ENCODE data around the gene KCTD1. TPM values are rescaled to one million over a fixed set of nuclear protein-coding genes. Genes with fewer than 3 reads are reported as not detected.

KCTD1 gene
- polyA plus RNA-seq, 1 donor from 2014 or later: 32.0 TPM

GRCh38 chr18:26546875-26547645, 1.3 kb downstream of the KCTD1 start:
- TF ChIP-seq SMC3 (conservative IDR thresholded peaks at IDR 0.05; ENCODE audit: poor library complexity): no peak
- no peak for TF ChIP-seq EP300 (conservative IDR thresholded peaks at IDR 0.05; ENCODE audit: poor library complexity, severe bottlenecking)
- no peak for TF ChIP-seq RAD21 (conservative IDR thresholded peaks at IDR 0.05)
- no peak for TF ChIP-seq POLR2AphosphoS5 (IDR thresholded peaks at IDR 0.05)
- TF ChIP-seq TAF1 (IDR thresholded peaks at IDR 0.05; ENCODE audit: low read depth): no peak
- no peaks in the 10 kb centered on the region for H3K36me3 ChIP-seq (ENCODE audit: insufficient read depth, low read length)
- H4K20me1 ChIP-seq (ENCODE audit: insufficient read depth): no peaks in the 10 kb centered on the region
- peak overlapping the region; percentile 59 for H3K4me2 ChIP-seq (ENCODE audit: low read length)
- no peaks in the 10 kb centered on the region for H3K9me3 ChIP-seq (ENCODE audit: low read length)
- peak overlapping the region; percentile 69 for H3K27ac ChIP-seq (ENCODE audit: low read length)
- H3K9me2 ChIP-seq (ENCODE audit: insufficient read depth, low read length): no peaks in the 10 kb centered on the region
- H3K79me2 ChIP-seq (replicated peaks; ENCODE audit: insufficient read depth, low read length): peaks cover 43% of the 10 kb centered on the region
- H3K9ac ChIP-seq (ENCODE audit: low read length): peak overlapping the region; percentile 82
- peak overlapping the region; percentile 92 for H3K4me3 ChIP-seq (ENCODE audit: low read length)
- peak overlapping the region; percentile 49 for H2AFZ ChIP-seq (ENCODE audit: low read depth, low read length)
- no peaks in the 10 kb centered on the region for H3F3A ChIP-seq (ENCODE audit: insufficient read depth, low read length, poor library complexity, severe bottlenecking)
- peaks cover 30% of the 10 kb centered on the region for H3K27me3 ChIP-seq (ENCODE audit: insufficient read depth, low read depth, low read length)

GRCh38 chr18:26546170-26546874, 2.0 kb downstream of the KCTD1 start:
- no peaks in the 10 kb centered on the region for H3K9me2 ChIP-seq (ENCODE audit: insufficient read depth, low read length)
- H2AFZ ChIP-seq (ENCODE audit: low read depth, low read length): no peak overlapping the region
- TF ChIP-seq, protein P1, sequence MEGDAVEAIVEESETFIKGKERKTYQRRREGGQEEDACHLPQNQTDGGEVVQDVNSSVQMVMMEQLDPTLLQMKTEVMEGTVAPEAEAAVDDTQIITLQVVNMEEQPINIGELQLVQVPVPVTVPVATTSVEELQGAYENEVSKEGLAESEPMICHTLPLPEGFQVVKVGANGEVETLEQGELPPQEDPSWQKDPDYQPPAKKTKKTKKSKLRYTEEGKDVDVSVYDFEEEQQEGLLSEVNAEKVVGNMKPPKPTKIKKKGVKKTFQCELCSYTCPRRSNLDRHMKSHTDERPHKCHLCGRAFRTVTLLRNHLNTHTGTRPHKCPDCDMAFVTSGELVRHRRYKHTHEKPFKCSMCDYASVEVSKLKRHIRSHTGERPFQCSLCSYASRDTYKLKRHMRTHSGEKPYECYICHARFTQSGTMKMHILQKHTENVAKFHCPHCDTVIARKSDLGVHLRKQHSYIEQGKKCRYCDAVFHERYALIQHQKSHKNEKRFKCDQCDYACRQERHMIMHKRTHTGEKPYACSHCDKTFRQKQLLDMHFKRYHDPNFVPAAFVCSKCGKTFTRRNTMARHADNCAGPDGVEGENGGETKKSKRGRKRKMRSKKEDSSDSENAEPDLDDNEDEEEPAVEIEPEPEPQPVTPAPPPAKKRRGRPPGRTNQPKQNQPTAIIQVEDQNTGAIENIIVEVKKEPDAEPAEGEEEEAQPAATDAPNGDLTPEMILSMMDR (IDR thresholded peaks at IDR 0.05; ENCODE audit: poor library complexity, severe bottlenecking): no peak
- no peak for TF ChIP-seq POLR2AphosphoS5 (IDR thresholded peaks at IDR 0.05)
- no peak for TF ChIP-seq TAF1 (IDR thresholded peaks at IDR 0.05; ENCODE audit: low read depth)
- no peak for TF ChIP-seq SMC3 (conservative IDR thresholded peaks at IDR 0.05; ENCODE audit: poor library complexity)
- no peak for TF ChIP-seq RAD21 (conservative IDR thresholded peaks at IDR 0.05)
- no peak for TF ChIP-seq EP300 (conservative IDR thresholded peaks at IDR 0.05; ENCODE audit: poor library complexity, severe bottlenecking)
- no peak for TF ChIP-seq REST (IDR thresholded peaks at IDR 0.05; ENCODE audit: borderline replicate concordance)
- H3K4me3 ChIP-seq (ENCODE audit: low read length): peak overlapping the region; percentile 92
- no peak overlapping the region for H3K9ac ChIP-seq (ENCODE audit: low read length)
- no peaks in the 10 kb centered on the region for H3K9me3 ChIP-seq (ENCODE audit: low read length)
- H3F3A ChIP-seq (ENCODE audit: insufficient read depth, low read length, poor library complexity, severe bottlenecking): no peaks in the 10 kb centered on the region
- H3K27ac ChIP-seq (ENCODE audit: low read length): no peak overlapping the region
- H4K20me1 ChIP-seq (ENCODE audit: insufficient read depth): no peaks in the 10 kb centered on the region
- H3K36me3 ChIP-seq (ENCODE audit: insufficient read depth, low read length): no peaks in the 10 kb centered on the region
- H3K4me2 ChIP-seq (ENCODE audit: low read length): peak overlapping the region; percentile 56
- peaks cover 48% of the 10 kb centered on the region for H3K79me2 ChIP-seq (replicated peaks; ENCODE audit: insufficient read depth, low read length)
- H3K27me3 ChIP-seq (ENCODE audit: insufficient read depth, low read depth, low read length): peaks cover 22% of the 10 kb centered on the region
